Osteoblast (primary cell): ENCODE results near the gene SRSF2. TPM values are rescaled to one million over a fixed set of nuclear protein-coding genes. Genes with fewer than 3 reads are reported as not detected.

Experiments
- DNase-seq: peaks from one replicate; pipeline ENCODE4 v3.0.0; 2011; ENCODE audit warnings: low spot score, mixed read lengths; ENCODE audit not compliant: insufficient read length; ENCODE audit errors: missing footprints
- H2AFZ ChIP-seq: 2 replicates; pipeline ENCODE4 v1.6.0; 2011; ENCODE audit warnings: mild to moderate bottlenecking, low read length
- H3K27ac ChIP-seq: 2 replicates; pipeline ENCODE4 v1.5.1; 2011; ENCODE audit warnings: mild to moderate bottlenecking, low read depth, low read length, moderate library complexity
- H3K27me3 ChIP-seq: 2 replicates; pipeline ENCODE4 v1.6.0; 2012; ENCODE audit warnings: mild to moderate bottlenecking, control low read depth, inconsistent platforms, low read length, moderate library complexity; ENCODE audit not compliant: insufficient read depth
- H3K36me3 ChIP-seq: 2 replicates; pipeline ENCODE4 v1.5.1; 2011; ENCODE audit warnings: mild to moderate bottlenecking, low read length, control low read depth, moderate library complexity; ENCODE audit not compliant: insufficient read depth
- H3K4me1 ChIP-seq: 2 replicates; pipeline ENCODE4 v1.5.1; 2011; ENCODE audit warnings: mild to moderate bottlenecking, low read length, control low read depth, moderate library complexity; ENCODE audit not compliant: insufficient read depth
- H3K4me2 ChIP-seq: 2 replicates; pipeline ENCODE4 v1.6.0; 2011; ENCODE audit warnings: mild to moderate bottlenecking, low read length; ENCODE audit not compliant: insufficient read depth
- H3K4me3 ChIP-seq: fragments of 200-600 bp; sonication (generic); 3 replicates; pipeline ENCODE4 v1.5.1; 2012; ENCODE audit warnings: mild to moderate bottlenecking, low read length, inconsistent platforms; ENCODE audit not compliant: insufficient read depth
- H3K79me2 ChIP-seq: 2 replicates; pipeline ENCODE4 v1.6.0; 2012; ENCODE audit warnings: mild to moderate bottlenecking, low read length, control low read depth, inconsistent platforms; ENCODE audit not compliant: insufficient read depth
- H3K9me3 ChIP-seq: 2 replicates; pipeline ENCODE4 v1.5.1; 2011; ENCODE audit warnings: low read depth, low read length, control low read depth
- H4K20me1 ChIP-seq: 2 replicates; pipeline ENCODE4 v1.6.0; 2012; ENCODE audit warnings: mild to moderate bottlenecking, low read length, control low read depth; ENCODE audit not compliant: insufficient read depth
- total RNA-seq: library from RNA; depleted of rRNA; stranded (reverse); fragments of >200 nt; gene quantifications from 2 replicates; pipeline ENCODE4 v1.2.3, GENCODE V29; 2012
- TF ChIP-seq, protein P1 (sequence below): IDR thresholded peaks from 2 replicates; pipeline ENCODE4 v1.5.1; 2011; ENCODE audit warnings: mild to moderate bottlenecking, low read depth, low read length, moderate library complexity; ENCODE audit errors: extremely low read depth

Gene SRSF2
- total RNA-seq, 1 donor = 102 TPM

DNA sequence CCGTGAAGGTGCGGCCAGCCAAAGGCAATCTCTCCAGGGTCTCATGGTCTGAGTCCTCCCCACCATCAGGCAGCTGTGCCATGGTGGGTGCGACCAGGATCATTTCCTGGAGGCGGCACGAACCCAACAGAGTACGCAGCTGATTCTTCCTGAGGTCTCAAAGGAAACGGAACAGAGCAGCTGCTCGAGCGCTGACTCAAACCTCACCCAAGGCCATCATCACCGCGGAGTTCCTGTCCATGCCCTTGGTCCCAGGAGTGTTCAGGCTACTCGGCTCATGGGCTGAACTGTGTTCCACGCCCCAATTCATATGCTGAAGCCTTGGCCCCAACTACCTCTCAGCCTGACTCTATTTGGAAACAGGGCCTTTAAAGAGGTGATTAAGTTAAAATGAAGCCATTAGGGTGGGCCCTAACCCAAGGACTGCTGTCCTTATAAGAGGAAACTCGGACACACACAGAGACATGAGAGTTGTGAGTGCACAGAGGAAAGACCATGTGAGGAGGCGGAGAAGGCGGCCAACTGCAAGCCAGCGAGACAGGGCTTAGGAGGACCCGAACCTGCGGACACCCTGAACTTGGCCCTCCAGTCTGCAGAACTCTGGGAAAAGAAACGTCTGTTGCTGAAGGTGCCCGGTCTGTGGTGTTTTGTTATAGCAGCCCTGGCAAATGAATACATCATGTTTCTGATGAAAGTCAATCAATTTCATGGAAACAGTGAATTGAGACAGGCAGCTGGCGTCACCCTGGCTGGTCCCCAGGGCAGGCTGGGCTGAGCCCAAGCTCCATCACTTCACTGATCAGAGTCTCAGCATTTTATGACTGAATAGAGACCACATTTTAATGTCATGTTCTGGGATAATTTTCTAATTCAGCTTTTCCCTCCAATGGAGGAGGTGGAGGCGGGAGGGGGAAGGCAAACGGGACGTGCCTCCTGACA is 40.1 kb downstream of the SRSF2 start:
- Histone ChIP-seq H2AFZ (no peak overlapping the region), H3K36me3 (peaks cover 5% of the 10 kb centered on the region), H3K79me2 (peaks cover 99% of the 10 kb centered on the region), H3K27me3 (no peaks in the 10 kb centered on the region), H3K4me2 (no peak overlapping the region), H3K4me1 (peaks cover 58% of the 10 kb centered on the region), H3K4me3 (no peak overlapping the region), H4K20me1 (peaks cover 67% of the 10 kb centered on the region), H3K27ac (peak overlapping the region; percentile 40), H3K9me3 (no peaks in the 10 kb centered on the region)
- peak; percentile 85 for DNase-seq
- TF ChIP-seq, protein P1, sequence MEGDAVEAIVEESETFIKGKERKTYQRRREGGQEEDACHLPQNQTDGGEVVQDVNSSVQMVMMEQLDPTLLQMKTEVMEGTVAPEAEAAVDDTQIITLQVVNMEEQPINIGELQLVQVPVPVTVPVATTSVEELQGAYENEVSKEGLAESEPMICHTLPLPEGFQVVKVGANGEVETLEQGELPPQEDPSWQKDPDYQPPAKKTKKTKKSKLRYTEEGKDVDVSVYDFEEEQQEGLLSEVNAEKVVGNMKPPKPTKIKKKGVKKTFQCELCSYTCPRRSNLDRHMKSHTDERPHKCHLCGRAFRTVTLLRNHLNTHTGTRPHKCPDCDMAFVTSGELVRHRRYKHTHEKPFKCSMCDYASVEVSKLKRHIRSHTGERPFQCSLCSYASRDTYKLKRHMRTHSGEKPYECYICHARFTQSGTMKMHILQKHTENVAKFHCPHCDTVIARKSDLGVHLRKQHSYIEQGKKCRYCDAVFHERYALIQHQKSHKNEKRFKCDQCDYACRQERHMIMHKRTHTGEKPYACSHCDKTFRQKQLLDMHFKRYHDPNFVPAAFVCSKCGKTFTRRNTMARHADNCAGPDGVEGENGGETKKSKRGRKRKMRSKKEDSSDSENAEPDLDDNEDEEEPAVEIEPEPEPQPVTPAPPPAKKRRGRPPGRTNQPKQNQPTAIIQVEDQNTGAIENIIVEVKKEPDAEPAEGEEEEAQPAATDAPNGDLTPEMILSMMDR = no peak

DNA sequence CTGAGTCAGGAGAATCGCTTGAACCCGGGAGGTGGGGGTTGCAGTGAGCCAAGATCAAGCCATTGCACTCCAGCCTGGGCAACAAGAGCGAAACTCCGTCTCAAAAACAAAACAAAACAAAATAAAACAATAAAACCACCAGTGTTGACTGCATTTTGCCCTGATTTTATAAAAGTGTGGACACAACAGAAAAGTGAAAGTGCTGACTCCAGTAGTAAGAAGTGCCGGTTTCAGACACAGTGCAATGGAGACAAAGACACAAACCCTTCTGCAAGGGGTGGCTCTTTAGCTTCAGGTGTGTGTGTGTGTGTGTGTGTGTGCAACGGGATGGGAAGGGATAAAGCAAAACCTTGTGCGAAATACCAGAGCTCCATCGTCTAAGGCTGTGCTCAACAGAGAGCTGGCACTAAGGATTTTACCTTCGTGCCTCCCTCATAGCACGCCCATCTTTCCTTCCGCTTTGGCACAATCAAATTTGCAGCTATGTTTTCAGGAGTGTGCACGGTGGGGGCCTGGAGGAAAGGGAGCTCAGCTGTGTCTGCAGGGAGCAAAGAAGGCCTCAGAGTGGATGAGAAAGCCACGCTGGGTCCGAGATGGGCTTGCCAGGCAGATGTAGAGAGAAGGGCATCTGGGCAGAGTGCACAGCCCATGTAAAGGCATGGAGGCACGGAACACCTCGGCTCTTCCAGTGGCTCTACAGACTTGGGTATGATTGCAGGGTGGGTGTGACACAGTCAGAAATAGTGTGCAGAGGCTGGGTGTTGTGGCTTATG is 41.9 kb downstream of the SRSF2 start:
- no peaks in the 10 kb centered on the region for H3K9me3 ChIP-seq
- peaks cover 69% of the 10 kb centered on the region for H4K20me1 ChIP-seq
- H3K4me1 ChIP-seq = peaks cover 42% of the 10 kb centered on the region
- peaks cover 14% of the 10 kb centered on the region for H3K36me3 ChIP-seq
- H3K27ac ChIP-seq = no peak overlapping the region
- DNase-seq = no peak
- H3K79me2 ChIP-seq = peaks cover 99% of the 10 kb centered on the region
- H3K4me3 ChIP-seq = no peak overlapping the region
- H3K27me3 ChIP-seq = no peaks in the 10 kb centered on the region
- peak overlapping the region; percentile 58 for H3K4me2 ChIP-seq
- H2AFZ ChIP-seq = no peak overlapping the region
- TF ChIP-seq, protein P1 = no peak

GRCh38 chr17:76691379-76692191 is 45.5 kb downstream of the SRSF2 start:
- Histone ChIP-seq H3K27me3 (no peaks in the 10 kb centered on the region), H3K9me3 (no peaks in the 10 kb centered on the region), H3K4me1 (peaks cover 37% of the 10 kb centered on the region), H3K27ac (no peak overlapping the region), H2AFZ (no peak overlapping the region), H3K4me3 (no peak overlapping the region), H4K20me1 (peaks cover 72% of the 10 kb centered on the region), H3K4me2 (no peak overlapping the region), H3K36me3 (peaks cover 36% of the 10 kb centered on the region), H3K79me2 (peaks cover 98% of the 10 kb centered on the region)
- TF ChIP-seq, protein P1 = no peak
- DNase-seq = no peak
